ENCODE data around the gene SLC9A9.

- TF ChIP-seq, protein P1, sequence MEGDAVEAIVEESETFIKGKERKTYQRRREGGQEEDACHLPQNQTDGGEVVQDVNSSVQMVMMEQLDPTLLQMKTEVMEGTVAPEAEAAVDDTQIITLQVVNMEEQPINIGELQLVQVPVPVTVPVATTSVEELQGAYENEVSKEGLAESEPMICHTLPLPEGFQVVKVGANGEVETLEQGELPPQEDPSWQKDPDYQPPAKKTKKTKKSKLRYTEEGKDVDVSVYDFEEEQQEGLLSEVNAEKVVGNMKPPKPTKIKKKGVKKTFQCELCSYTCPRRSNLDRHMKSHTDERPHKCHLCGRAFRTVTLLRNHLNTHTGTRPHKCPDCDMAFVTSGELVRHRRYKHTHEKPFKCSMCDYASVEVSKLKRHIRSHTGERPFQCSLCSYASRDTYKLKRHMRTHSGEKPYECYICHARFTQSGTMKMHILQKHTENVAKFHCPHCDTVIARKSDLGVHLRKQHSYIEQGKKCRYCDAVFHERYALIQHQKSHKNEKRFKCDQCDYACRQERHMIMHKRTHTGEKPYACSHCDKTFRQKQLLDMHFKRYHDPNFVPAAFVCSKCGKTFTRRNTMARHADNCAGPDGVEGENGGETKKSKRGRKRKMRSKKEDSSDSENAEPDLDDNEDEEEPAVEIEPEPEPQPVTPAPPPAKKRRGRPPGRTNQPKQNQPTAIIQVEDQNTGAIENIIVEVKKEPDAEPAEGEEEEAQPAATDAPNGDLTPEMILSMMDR (IDR thresholded peaks at IDR 0.05): no peak
- no peak for TF ChIP-seq POLR2A (IDR thresholded peaks at IDR 0.05)
Observed at GRCh38 chr3:143764840-143765239, 83.4 kb downstream of the SLC9A9 start.
